ENCODE data around the gene ZNF599.

The ZNF599 gene

DNA sequence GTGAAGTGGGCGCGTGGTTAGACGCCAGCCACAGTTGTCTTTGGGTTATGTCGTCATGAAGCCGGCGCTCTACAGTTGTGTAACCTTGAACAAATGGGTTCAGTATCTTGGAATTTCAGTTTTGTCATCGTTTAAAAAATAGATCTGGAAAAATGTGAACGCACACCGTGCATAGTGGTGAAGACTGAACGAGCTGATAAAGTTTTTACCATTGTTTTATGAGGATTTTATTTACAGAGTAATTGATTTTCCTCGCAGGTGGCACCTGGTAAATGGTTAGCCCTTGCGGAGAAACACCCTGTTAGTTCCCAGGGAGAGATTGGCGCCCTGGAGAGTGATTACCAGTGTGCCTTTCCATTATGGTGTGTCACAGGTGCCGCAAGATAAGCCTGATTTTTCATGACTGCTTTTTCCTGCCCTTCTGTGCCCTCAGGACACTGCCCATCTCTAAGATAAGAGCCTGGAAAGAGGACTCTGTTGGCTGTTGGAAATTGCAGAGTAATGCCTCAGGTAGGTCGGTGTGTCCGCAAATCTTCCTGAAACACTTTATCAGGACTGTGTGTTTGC, 38.4 kb downstream of the ZNF599 start:
- no peak for DNase-seq

DNA sequence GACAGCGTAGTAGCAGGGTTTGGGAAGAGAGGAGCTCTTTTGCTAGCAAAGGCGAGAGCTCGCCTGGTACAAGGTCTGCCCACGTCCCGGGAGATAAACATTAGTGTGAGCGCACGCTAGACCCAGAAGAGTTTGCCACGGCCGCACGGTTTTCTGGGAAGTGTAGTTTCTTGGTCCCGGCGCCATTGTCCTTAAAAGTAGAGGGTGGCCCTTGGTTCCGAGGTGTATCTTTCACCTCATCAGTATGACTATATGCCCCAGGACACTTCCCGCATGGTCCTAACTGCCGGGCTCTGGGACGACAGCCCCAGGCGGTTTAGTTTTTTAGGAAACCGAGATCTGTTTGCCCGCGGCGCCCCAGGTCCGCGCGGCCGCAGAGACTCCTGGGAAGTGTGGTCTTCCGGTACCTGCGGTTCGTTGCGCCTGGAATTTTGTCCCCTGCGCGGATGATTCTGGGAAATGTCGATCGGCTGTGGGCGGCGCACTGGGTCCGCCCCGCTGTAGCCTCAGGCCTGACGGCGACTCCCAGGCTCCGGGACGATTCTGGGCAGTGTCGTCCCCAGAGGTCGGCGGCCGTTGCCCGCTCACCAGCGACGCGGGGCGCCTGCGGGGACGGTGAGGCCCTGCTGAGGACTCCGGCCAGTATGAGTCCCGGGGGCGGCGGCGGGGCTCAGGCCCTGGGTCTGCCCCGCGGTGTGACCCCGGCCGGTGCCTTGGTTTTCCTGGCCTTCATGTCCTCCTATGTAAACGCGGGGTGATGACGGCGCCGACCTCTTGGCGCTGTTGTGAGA, 39.1 kb downstream of the ZNF599 start, which contains the start of gene ZNF181:
Gene ZNF181 (plus strand): TSS at position 498 of the 791 bp plus-strand sequence. CDS start 795 bp downstream, outside the sequence.
- DNase-seq = peak; percentile 92 to 95

DNA sequence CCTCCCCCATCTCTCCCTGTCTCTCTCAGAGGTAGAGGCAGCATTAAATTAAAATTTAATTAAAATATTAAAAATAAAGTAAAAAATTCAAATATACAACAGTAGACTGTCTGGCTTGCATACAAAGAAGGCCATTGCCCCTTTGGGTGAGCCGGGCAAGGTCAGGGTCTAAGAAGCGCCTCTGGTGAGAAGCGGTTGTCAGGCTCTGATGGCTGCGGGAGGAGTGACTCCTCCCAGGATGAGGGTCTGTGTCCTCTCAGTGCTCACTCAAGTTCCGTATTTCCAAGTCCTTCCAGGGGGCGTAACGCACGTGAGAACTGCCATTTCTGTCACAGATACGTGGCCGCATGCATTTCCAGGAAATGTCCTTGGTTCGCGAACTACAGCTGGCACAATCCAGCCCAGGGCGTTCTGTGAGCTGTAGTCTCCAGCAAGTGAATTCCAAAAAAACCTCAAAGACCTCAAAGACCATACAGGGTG, 39.7 kb downstream of the ZNF599 start:
- peak; percentile 85 to 89 for DNase-seq

- DNase-seq = no peak
Measured at GRCh38 chr19:34732612-34733211, 40.3 kb downstream of the ZNF599 start.

DNA sequence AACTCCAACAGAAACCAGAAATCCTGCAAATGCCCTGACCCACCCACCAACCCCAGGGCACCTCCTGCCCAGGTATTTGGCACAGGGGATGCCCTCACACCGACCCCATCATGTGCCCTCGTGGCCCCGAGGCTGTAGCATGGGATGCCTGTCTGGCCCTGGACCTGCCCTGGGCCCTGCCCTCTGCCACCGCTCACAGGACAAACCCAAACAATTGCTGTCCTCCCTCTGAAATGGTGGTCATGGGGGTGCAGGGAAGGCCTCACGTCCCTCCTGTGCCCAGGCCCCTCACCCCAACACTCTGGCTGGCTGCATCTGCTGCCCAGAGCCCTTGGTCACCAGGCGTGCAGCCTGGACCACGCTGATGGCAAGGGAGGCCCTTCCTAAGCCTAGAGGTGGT, 41.1 kb downstream of the ZNF599 start:
- DNase-seq = no peak

DNA sequence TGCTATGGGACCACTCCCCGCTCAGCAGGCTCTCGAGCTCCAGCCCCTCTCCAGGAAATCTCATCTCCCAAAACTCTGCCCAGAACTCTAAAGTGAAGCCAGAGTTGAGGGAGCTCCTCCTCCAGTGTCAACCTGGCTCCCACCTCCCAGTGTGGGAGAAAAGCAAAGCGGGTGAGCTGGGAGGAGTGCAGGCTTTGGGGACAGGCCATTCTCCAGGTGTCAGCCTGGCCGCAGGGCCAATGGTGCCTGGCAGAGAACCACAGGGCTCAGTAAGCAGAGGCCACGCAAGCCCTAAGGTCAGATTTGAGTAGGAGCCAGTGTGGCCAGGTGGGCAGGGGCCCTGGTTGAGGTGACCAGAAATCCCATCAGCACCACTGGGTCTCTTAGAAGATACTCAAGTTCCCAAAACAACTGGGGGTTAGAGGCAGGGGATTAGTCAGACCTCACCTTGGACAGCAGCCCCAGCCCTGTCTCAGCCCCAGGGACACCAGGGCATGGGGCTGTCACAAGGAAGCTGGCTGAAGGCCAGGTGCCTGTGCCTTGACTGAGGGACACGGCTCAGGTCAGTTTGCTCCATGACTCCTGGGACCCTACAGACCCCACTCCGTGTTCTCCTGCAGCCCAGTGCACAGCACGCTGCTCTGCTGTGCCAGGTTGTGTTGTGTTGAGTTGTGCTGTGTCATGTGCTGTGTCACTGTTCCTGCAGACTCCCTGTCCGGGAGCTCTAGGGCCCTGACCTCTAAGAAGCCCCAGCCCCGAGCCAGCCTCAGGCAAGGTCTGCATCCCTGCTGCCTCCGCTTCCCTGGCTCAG, 41.8 kb downstream of the ZNF599 start:
- no peak for DNase-seq

DNA sequence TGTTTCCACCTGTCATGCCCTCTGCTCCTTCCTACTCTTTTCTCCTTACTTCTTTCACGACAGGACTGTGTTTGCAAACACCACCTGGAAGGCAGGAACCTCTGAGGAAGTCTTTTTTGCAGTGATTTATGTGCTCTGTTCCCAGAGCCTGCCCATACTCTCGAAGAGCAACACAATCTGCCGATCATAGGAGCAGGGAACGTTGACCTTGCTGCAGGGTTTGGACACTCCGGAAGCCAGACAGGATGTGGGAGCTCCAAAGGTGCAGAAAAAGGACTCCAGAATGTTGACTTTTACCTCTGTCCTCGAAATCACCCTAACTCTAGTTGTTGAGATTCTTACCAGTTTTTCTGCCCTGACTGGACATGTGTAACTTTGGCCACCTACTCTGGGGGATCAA, 47.6 kb downstream of the ZNF599 start:
- no peak for DNase-seq

GRCh38 chr19:34722353-34722752, 50.7 kb downstream of the ZNF599 start:
- DNase-seq = no peak

- DNase-seq = no peak
Measured at GRCh38 chr19:34715357-34715756, 57.7 kb downstream of the ZNF599 start.

GRCh38 chr19:34713262-34713637, 59.8 kb downstream of the ZNF599 start:
- DNase-seq = no peak

DNA sequence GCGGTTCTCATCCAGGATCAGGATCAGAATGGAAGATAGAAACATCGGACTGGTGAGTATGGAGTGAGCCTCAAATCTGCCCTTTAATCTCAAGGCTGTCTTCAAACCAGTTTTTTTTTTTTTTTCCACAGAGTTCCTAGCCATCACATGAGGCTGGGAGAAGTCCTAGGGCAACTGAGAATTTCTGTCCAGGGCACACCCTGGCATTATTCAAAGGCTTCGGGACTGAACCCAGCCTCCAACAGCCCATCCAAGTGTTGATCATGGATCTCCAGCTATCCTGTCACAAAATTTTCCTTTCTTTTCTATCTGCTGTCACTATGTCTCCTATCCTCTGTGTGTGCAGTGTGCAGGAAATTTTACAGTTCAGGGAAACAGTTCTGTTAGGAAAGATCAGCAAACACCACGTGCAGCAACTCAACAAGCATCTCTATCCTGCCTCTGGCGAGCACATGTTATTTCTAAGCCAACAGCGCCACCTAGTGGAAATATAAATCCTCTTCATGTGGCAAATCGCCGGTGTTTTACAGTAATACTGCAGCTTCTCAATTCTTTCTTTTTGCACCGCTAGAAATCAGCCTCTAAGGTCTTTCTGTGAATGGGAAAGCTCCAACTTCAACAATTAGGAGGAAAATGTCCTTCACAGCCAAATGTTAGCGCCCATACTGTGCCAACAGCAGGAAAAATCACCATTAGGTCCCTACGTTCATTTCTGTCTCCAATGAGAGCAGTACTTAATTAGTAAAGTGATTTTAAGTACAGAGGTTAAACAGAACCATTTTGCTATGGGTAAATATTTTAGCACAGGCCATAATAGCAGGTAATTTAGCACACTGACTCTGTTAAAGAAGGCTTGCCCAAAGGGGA, 60.4 kb downstream of the ZNF599 start:
- DNase-seq = peak; percentile 80 to 88

GRCh38 chr19:34711890-34712289, 61.1 kb downstream of the ZNF599 start:
- no peak for DNase-seq

All from Kasumi-1 (cell line).